Stimulated activated naive CD4-positive, alpha-beta T cell treated with Interleukin-2 at 50 U/mL for 16 hours (primary cell): ENCODE data around the gene DEDD.

Source experiments
- DNase-seq: peaks from one replicate; lab custom pipeline; 2025; lab: John Stamatoyannopoulos, UW

The DEDD gene

DNA sequence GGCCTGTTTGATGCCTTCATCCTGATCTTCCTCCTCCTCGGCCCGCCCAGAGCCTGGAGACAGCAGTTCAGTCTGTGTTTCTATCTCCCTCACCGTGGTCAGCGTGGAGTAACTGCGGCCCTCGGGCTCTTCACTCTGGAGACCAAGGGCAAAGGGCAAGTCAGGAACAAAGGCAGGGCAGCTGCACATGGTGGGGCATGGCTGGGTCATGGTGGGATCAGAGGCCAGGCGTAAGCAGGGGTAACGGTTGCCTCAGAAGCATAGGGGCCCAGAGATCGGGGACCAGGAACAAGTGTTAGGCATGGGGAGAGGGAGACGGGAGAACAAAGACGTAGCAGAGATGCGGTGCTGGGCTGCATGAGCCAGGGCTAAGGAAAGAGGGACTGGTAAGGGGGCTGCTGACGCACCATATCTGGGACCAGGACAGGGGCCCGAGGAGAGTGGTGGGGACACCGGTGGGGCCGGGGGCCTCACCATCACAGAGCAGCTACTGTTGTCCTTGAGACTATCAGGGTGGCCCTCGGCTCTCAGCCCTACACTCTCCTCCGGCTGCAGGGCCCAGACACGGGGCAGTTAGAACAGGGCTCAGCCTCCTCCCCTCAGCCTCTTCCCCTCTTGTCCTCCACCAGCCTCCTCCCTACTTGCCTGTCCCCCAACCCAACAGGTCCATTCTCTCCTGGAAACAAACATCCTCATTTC is 59.6 kb downstream of the DEDD start:
- no peak for DNase-seq

DNA sequence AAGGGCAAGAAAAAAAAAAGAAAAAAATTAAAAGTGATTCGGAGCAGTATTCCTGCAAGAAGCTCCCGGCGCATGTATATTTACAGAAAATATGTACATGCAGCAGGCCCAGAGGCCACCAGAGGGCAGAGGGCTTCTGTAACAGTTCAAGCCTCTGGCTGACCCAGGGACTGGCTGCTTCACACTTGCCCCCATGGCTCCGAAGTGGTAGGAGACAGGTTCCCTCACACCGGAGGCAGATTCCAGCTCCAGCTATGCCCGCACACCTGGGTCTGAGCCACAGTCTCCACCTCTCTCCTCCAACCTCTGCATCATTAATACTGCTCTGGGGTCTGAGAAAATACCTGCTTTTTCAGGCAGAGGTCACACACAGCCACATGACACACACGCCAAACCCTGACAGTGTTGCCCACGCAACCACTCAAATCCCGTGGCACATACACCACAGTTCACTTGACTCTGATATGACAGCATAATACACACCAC is 60.5 kb downstream of the DEDD start:
- peak; percentile 23 for DNase-seq
